HTERT RPE-1 (cell line): ENCODE data around the gene ZBTB7C.

Source experiments
- in situ Hi-C: fragments of 300-500 bp; cut with MboI; formaldehyde crosslinking; loops from 4 replicates; pipeline ENCODE4 v1.14.3; 2020; ENCODE audit warnings: low sequenced_read_pairs

ZBTB7C gene

GRCh38 chr18:48355276-48356115, 53.7 kb downstream of the ZBTB7C start:
- in situ Hi-C loops: no loop called here

GRCh38 chr18:48354746-48355260, 54.4 kb downstream of the ZBTB7C start:
- in situ Hi-C loops: no loop called here

GRCh38 chr18:48352051-48352755, 57.0 kb downstream of the ZBTB7C start:
- in situ Hi-C loops: no loop called here

- in situ Hi-C loops: no loop called here
Measured at GRCh38 chr18:48351216-48352050, 57.8 kb downstream of the ZBTB7C start.

- in situ Hi-C loops: no loop called here
Measured at GRCh38 chr18:48348739-48349138, 60.4 kb downstream of the ZBTB7C start.

GRCh38 chr18:48347756-48348326, 61.3 kb downstream of the ZBTB7C start:
- in situ Hi-C loops: no loop called here

- in situ Hi-C loops: no loop called here
Measured at GRCh38 chr18:48345596-48345995, 63.6 kb downstream of the ZBTB7C start.

GRCh38 chr18:48342581-48342980, 66.6 kb downstream of the ZBTB7C start:
- in situ Hi-C loops: no loop called here

- in situ Hi-C loops: no loop called here
Measured at GRCh38 chr18:48342125-48342524, 67.1 kb downstream of the ZBTB7C start.

- in situ Hi-C loops: no loop called here
Measured at GRCh38 chr18:48340560-48340959, 68.6 kb downstream of the ZBTB7C start.

GRCh38 chr18:48339692-48340091, 69.5 kb downstream of the ZBTB7C start:
- in situ Hi-C loops: no loop called here

GRCh38 chr18:48338915-48339314, 70.3 kb downstream of the ZBTB7C start:
- in situ Hi-C loops: no loop called here

- in situ Hi-C loops: no loop called here
Measured at GRCh38 chr18:48337053-48337452, 72.1 kb downstream of the ZBTB7C start.

- in situ Hi-C loops: no loop called here
Measured at GRCh38 chr18:48336332-48336731, 72.9 kb downstream of the ZBTB7C start.

GRCh38 chr18:48335829-48336228, 73.4 kb downstream of the ZBTB7C start:
- in situ Hi-C loops: no loop called here

- in situ Hi-C loops: no loop called here
Measured at GRCh38 chr18:48334845-48335244, 74.3 kb downstream of the ZBTB7C start.

GRCh38 chr18:48333563-48333962, 75.6 kb downstream of the ZBTB7C start:
- in situ Hi-C loops: no loop called here

GRCh38 chr18:48330016-48330991, 78.9 kb downstream of the ZBTB7C start:
- in situ Hi-C loops: no loop called here

GRCh38 chr18:48328473-48329210, 80.5 kb downstream of the ZBTB7C start:
- in situ Hi-C loops: no loop called here
